ENCODE results near the gene TCP11L1. TPM values are rescaled to one million over a fixed set of nuclear protein-coding genes. Genes with fewer than 3 reads are reported as not detected.
A peak's percentile ranks its signal among the peaks of the same experiment; 100 is the strongest.

The TCP11L1 gene
- 10 to 100 TPM; 18.7 to 46.1 (median 30.8) TPM for total RNA-seq
- 1 to 10 TPM; 2.5 to 4.4 (median 2.7) TPM for polyA plus RNA-seq
- long read RNA-seq, donor 1, partial matches to known transcripts, result 0 of 1 reads
- long read RNA-seq, donor 1, other reads (novel, unspliced or antisense), result 0 of 1 reads
- long read RNA-seq, donor 2, partial matches to known transcripts, result 0 of 1 reads
- long read RNA-seq, donor 2, other reads (novel, unspliced or antisense), result 0 of 1 reads
- long read RNA-seq, donor 3, partial matches to known transcripts, result 20 of 22 reads
- long read RNA-seq, donor 3, other reads (novel, unspliced or antisense), result 0 of 22 reads
- long read RNA-seq, donor 4, result 0 reads
- long read RNA-seq, donor 5, partial matches to known transcripts, result 0 of 3 reads
- long read RNA-seq, donor 5, other reads (novel, unspliced or antisense), result 0 of 3 reads
- long read RNA-seq, donor 6, partial matches to known transcripts, result 125 of 137 reads
- long read RNA-seq, donor 6, other reads (novel, unspliced or antisense), result 9 of 137 reads
- long read RNA-seq, donor 7, partial matches to known transcripts, result 0 of 2 reads
- long read RNA-seq, donor 7, other reads (novel, unspliced or antisense), result 0 of 2 reads
- long read RNA-seq, donor 8, partial matches to known transcripts, result 34 of 34 reads
- long read RNA-seq, donor 8, other reads (novel, unspliced or antisense), result 0 of 34 reads
- long read RNA-seq, donor 9, result 0 reads
- long read RNA-seq, donor 10, result 0 reads

- intact Hi-C loops (cut with DNase I; ENCODE audit: low total_unique reads), result no loop called here
- no peaks in the 10 kb centered on the region for H3K27me3 ChIP-seq
- H3K36me3 ChIP-seq, result peaks cover 0 to 8% (median 8%) of the 10 kb centered on the region in 4 donors
- peak within 1 kb of the TSS; percentile 96 to 99 (median 98) for H3K27ac ChIP-seq
- H3K4me3 ChIP-seq, result peak within 1 kb of the TSS; percentile 70 to 95 (median 89)
- no peaks in the 10 kb centered on the region for H3K9me3 ChIP-seq
- peak; percentile 73 to 98 for DNase-seq
- TF ChIP-seq, protein P1, sequence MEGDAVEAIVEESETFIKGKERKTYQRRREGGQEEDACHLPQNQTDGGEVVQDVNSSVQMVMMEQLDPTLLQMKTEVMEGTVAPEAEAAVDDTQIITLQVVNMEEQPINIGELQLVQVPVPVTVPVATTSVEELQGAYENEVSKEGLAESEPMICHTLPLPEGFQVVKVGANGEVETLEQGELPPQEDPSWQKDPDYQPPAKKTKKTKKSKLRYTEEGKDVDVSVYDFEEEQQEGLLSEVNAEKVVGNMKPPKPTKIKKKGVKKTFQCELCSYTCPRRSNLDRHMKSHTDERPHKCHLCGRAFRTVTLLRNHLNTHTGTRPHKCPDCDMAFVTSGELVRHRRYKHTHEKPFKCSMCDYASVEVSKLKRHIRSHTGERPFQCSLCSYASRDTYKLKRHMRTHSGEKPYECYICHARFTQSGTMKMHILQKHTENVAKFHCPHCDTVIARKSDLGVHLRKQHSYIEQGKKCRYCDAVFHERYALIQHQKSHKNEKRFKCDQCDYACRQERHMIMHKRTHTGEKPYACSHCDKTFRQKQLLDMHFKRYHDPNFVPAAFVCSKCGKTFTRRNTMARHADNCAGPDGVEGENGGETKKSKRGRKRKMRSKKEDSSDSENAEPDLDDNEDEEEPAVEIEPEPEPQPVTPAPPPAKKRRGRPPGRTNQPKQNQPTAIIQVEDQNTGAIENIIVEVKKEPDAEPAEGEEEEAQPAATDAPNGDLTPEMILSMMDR (IDR thresholded peaks at IDR 0.05), result no peak
- peak in 1 of 4 donors; percentile 21 for TF ChIP-seq POLR2A (IDR thresholded peaks at IDR 0.05)
- no peak for TF ChIP-seq EP300 (IDR thresholded peaks at IDR 0.05)
- TF ChIP-seq POLR2AphosphoS5 (IDR thresholded peaks at IDR 0.05), result peak; percentile 28 to 76 (median 48)
- H3K4me1 ChIP-seq, result peaks cover 4 to 26% (median 18%) of the 10 kb centered on the region in 4 donors
- 0 to 1% (median 1%) methylated on average over 22 to 84 of the region's 84 CpGs for WGBS, 5 donors
Observed at GRCh38 chr11:33039274-33040032, at the start of gene TCP11L1. TSS of gene TCP11L1 (plus strand) at chr11:33039572. CDS start at chr11:33043774, 4,202 bp downstream.

DNA sequence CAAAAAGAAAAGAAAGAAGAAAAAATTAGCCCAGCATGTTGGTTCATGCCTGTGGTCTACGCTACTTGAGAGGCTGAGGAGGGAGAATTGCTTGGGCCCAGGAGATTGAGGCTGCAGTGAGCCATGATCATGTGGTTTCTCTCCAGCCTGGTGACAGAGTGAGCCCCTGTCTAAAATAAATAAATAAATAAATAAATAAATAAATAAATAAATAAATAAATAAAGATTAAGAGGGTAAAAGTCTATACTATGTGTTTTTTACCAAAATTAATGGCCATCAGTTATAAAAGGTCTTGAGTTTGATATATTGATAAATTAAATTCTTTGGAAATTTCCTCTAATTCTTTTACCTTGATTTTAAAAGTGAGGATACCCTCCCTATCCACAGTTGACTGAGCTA lies 48.9 kb upstream of the TCP11L1 start:
- no peaks in the 10 kb centered on the region for H3K4me1 ChIP-seq
- H3K36me3 ChIP-seq, result no peaks in the 10 kb centered on the region
- WGBS, 5 donors, result 0 to 96% (median 70%) methylated on average over 1 of the region's 1 CpG
- TF ChIP-seq POLR2AphosphoS5 (IDR thresholded peaks at IDR 0.05) (no peak), EP300 (IDR thresholded peaks at IDR 0.05) (no peak), POLR2A (IDR thresholded peaks at IDR 0.05) (no peak)
- TF ChIP-seq, protein P1 (IDR thresholded peaks at IDR 0.05), result no peak
- no peak overlapping the region for H3K4me3 ChIP-seq
- no peaks in the 10 kb centered on the region for H3K27me3 ChIP-seq
- no peak for DNase-seq
- no peak overlapping the region for H3K27ac ChIP-seq
- intact Hi-C loops (cut with DNase I; ENCODE audit: low total_unique reads), result no loop called here
- H3K9me3 ChIP-seq, result peaks cover 0 to 17% (median 14%) of the 10 kb centered on the region in 4 donors

DNA sequence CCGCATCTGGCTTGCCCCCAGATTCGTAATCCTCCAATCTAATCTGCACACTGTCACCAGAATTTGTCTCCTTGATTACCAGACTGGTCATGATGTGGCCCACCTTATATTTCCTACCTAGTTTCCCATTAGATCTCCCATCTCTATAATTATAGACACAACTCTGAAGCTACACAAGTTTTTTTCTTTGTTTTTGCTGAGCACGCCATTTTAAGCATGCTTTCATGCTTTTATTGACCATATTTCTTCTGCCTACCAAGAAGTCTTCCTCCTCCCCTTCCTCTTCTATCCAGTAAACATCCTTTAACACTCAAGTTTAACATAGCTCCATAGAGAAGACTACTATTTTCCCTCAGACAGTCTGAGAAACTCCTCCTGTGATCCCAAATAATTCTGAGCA lies 47.9 kb upstream of the TCP11L1 start:
- no peaks in the 10 kb centered on the region for H3K27me3 ChIP-seq
- DNase-seq, result no peak
- no peaks in the 10 kb centered on the region for H3K4me1 ChIP-seq
- WGBS, 5 donors, result 90 to 97% (median 94%) methylated on average over 3 of the region's 3 CpGs
- no peaks in the 10 kb centered on the region for H3K36me3 ChIP-seq
- peaks cover 0 to 17% (median 14%) of the 10 kb centered on the region in 4 donors for H3K9me3 ChIP-seq
- H3K4me3 ChIP-seq, result no peak overlapping the region
- intact Hi-C loops (cut with DNase I; ENCODE audit: low total_unique reads), result no loop called here
- no peak overlapping the region for H3K27ac ChIP-seq
- TF ChIP-seq, protein P1 (IDR thresholded peaks at IDR 0.05), result no peak
- no peak for TF ChIP-seq POLR2A (IDR thresholded peaks at IDR 0.05)
- TF ChIP-seq EP300 (IDR thresholded peaks at IDR 0.05), result no peak
- no peak for TF ChIP-seq POLR2AphosphoS5 (IDR thresholded peaks at IDR 0.05)

DNA sequence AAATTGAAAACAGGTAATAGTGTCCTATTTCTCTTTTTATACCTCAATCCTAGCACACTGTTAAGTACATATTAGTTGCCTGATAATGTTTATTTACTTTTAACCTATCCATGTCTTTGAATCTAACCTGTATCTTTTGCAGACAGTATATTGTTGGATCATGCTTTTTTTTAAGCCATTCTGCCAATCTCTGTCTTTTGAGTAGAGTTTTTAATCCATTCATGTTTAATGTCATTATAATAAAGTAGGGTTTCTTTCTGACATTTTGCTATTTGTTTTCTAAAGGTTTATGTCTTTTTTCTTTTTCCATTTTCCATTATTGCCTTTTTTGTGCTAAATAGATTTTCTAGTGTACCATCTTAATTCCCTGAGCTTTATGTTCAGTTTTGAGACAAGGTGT lies 47.5 kb upstream of the TCP11L1 start:
- Histone ChIP-seq H3K27ac (no peak overlapping the region), H3K27me3 (no peaks in the 10 kb centered on the region), H3K4me3 (no peak overlapping the region), H3K9me3 (peaks cover 0 to 17% (median 14%) of the 10 kb centered on the region in 4 donors), H3K36me3 (no peaks in the 10 kb centered on the region), H3K4me1 (no peaks in the 10 kb centered on the region)
- TF ChIP-seq POLR2AphosphoS5 (IDR thresholded peaks at IDR 0.05), result no peak
- TF ChIP-seq POLR2A (IDR thresholded peaks at IDR 0.05), result no peak
- TF ChIP-seq, protein P1 (IDR thresholded peaks at IDR 0.05), result no peak
- TF ChIP-seq EP300 (IDR thresholded peaks at IDR 0.05), result no peak
- no peak for DNase-seq
- intact Hi-C loops (cut with DNase I; ENCODE audit: low total_unique reads), result no loop called here
